ENCODE measurements around the gene GRK6.

The GRK6 gene

DNA sequence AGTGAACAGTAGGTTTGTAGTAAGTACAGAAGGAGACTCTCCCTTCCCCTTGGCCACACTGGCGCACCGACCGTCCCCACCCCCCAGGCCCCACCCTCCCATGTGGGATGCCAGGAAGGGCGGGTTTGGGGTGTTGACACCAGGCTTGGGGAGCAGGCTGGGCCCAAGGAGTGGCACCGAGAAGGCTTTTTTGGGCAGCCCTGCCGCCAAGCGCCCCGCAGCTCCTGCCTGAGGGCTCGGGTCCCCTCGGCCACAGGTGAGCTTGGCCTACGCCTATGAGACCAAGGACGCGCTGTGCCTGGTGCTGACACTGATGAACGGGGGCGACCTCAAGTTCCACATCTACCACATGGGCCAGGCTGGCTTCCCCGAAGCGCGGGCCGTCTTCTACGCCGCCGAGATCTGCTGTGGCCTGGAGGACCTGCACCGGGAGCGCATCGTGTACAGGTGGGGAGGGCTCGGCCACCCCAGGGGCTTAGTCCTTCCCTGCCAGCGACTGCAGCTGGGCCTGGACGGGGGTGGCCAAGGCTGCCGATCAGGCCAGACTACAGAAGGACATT lies 7.3 kb downstream of the GRK6 start:
- TF ChIP-seq FOXM1 (IDR thresholded peaks at IDR 0.05; ENCODE audit: borderline replicate concordance, low read depth) (no peak), CREB1 (IDR thresholded peaks at IDR 0.05; ENCODE audit: low read depth) (no peak), ZBTB7A (IDR thresholded peaks at IDR 0.05; ENCODE audit: low read depth) (no peak), CEBPB (IDR thresholded peaks at IDR 0.05) (no peak), TEAD4 (IDR thresholded peaks at IDR 0.05) (no peak)

DNA sequence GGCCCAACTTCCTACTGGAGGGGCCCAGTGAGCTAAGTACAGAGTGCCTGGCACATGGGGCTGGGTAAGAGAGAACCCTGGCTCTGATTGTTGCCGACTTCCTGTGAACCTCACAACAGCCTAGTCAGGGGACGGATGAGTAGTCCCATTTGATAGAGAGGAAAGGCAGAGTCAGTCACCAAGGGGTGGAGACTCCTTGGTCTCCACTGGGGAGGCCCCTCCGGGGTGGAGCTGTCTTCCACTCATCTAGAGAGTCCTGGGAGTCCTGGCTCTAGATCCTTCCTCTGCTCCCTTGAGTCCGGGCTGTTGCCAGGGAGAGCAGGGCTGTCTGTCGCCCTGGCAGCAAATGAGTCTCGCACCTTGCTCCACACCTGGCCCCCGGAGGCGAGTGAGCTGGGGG lies 8.0 kb downstream of the GRK6 start:
- TF ChIP-seq NFIC (IDR thresholded peaks at IDR 0.05) (no peak), RAD21 (IDR thresholded peaks at IDR 0.05; ENCODE audit: low read depth) (no peak), CREB1 (IDR thresholded peaks at IDR 0.05; ENCODE audit: low read depth) (no peak), ZBTB7A (IDR thresholded peaks at IDR 0.05; ENCODE audit: low read depth) (no peak), FOXM1 (IDR thresholded peaks at IDR 0.05; ENCODE audit: borderline replicate concordance, low read depth) (no peak), TEAD4 (IDR thresholded peaks at IDR 0.05) (no peak), YY1 (IDR thresholded peaks at IDR 0.05; ENCODE audit: low read depth) (no peak), EGR1 (IDR thresholded peaks at IDR 0.05) (no peak), EP300 (IDR thresholded peaks at IDR 0.05; ENCODE audit: borderline replicate concordance) (no peak), TCF12 (IDR thresholded peaks at IDR 0.05; ENCODE audit: low read depth) (no peak), TAF1 (IDR thresholded peaks at IDR 0.05; ENCODE audit: low read depth) (no peak), CEBPB (IDR thresholded peaks at IDR 0.05) (no peak)
- TF ChIP-seq, protein P1, sequence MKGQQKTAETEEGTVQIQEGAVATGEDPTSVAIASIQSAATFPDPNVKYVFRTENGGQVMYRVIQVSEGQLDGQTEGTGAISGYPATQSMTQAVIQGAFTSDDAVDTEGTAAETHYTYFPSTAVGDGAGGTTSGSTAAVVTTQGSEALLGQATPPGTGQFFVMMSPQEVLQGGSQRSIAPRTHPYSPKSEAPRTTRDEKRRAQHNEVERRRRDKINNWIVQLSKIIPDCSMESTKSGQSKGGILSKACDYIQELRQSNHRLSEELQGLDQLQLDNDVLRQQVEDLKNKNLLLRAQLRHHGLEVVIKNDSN (IDR thresholded peaks at IDR 0.05) = no peak
- TF ChIP-seq, protein P2, sequence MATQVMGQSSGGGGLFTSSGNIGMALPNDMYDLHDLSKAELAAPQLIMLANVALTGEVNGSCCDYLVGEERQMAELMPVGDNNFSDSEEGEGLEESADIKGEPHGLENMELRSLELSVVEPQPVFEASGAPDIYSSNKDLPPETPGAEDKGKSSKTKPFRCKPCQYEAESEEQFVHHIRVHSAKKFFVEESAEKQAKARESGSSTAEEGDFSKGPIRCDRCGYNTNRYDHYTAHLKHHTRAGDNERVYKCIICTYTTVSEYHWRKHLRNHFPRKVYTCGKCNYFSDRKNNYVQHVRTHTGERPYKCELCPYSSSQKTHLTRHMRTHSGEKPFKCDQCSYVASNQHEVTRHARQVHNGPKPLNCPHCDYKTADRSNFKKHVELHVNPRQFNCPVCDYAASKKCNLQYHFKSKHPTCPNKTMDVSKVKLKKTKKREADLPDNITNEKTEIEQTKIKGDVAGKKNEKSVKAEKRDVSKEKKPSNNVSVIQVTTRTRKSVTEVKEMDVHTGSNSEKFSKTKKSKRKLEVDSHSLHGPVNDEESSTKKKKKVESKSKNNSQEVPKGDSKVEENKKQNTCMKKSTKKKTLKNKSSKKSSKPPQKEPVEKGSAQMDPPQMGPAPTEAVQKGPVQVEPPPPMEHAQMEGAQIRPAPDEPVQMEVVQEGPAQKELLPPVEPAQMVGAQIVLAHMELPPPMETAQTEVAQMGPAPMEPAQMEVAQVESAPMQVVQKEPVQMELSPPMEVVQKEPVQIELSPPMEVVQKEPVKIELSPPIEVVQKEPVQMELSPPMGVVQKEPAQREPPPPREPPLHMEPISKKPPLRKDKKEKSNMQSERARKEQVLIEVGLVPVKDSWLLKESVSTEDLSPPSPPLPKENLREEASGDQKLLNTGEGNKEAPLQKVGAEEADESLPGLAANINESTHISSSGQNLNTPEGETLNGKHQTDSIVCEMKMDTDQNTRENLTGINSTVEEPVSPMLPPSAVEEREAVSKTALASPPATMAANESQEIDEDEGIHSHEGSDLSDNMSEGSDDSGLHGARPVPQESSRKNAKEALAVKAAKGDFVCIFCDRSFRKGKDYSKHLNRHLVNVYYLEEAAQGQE (IDR thresholded peaks at IDR 0.05; ENCODE audit: low read depth) = no peak
- TF ChIP-seq, protein P3, sequence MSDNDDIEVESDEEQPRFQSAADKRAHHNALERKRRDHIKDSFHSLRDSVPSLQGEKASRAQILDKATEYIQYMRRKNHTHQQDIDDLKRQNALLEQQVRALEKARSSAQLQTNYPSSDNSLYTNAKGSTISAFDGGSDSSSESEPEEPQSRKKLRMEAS (IDR thresholded peaks at IDR 0.05) = no peak

DNA sequence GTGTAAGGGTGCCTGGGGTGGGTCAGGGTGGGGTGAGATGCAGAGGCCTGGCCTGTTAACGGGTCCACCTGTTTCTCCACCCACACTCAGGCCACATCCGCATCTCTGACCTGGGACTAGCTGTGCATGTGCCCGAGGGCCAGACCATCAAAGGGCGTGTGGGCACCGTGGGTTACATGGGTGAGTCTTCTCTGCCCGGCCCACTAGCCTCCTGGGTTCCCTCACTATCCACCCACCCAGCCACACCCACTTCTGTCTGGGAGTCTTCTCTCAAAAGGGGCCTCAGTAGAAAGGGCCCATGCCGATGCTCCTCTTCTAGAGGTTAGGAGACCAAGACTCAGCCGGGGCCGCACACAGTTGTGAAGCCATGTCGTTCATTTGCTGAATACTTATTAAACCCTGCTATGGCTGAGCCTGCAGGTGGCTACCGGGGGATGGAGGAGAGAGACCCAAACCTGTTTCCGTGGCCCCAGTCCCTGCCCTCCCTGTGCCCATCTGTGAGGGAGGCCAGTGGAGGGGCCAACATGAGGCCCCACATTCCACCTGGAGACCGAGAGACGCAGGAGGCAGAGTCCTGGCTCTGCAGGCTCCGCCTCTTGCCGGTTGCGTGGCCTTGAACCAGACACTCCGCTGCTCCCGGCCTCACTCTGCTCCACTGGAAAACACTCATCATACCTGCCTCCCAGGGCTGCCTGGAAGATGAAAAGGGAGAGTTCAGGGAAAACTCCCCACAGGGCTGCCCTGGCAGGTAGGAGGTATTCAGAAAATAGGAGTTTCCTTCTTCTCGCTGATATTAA lies 8.7 kb downstream of the GRK6 start:
- no peak for TF ChIP-seq YY1 (IDR thresholded peaks at IDR 0.05; ENCODE audit: low read depth)
- TF ChIP-seq, protein P3 (IDR thresholded peaks at IDR 0.05) = no peak

DNA sequence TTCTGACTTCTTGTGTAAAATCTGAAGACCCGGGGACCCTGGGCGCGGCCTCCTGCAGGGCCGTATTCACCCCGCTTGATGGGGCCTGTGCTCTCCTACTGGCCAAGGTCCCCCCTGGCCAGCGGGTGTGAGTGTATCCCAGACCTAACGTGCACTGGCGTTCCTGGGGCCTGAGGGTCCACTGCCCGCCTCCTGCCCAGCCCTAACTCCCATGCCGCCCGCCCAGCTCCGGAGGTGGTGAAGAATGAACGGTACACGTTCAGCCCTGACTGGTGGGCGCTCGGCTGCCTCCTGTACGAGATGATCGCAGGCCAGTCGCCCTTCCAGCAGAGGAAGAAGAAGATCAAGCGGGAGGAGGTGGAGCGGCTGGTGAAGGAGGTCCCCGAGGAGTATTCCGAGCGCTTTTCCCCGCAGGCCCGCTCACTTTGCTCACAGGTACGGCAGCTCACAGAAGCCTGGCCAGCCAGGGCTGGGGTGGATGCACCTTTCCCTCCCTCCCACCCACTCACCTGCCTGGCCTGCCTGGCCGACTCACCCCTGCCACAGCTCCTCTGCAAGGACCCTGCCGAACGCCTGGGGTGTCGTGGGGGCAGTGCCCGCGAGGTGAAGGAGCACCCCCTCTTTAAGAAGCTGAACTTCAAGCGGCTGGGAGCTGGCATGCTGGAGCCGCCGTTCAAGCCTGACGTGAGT lies 9.5 kb downstream of the GRK6 start:
- no peak for TF ChIP-seq NFIC (IDR thresholded peaks at IDR 0.05)
- TF ChIP-seq, protein P2 (IDR thresholded peaks at IDR 0.05; ENCODE audit: low read depth) = no peak
- TF ChIP-seq EGR1 (IDR thresholded peaks at IDR 0.05) = no peak
- TF ChIP-seq TCF12 (IDR thresholded peaks at IDR 0.05; ENCODE audit: low read depth) = no peak
- no peak for TF ChIP-seq EP300 (IDR thresholded peaks at IDR 0.05; ENCODE audit: borderline replicate concordance)
- no peak for TF ChIP-seq RAD21 (IDR thresholded peaks at IDR 0.05; ENCODE audit: low read depth)
- TF ChIP-seq CREB1 (IDR thresholded peaks at IDR 0.05; ENCODE audit: low read depth) = no peak
- TF ChIP-seq YY1 (IDR thresholded peaks at IDR 0.05; ENCODE audit: low read depth) = no peak
- TF ChIP-seq ZBTB7A (IDR thresholded peaks at IDR 0.05; ENCODE audit: low read depth) = no peak
- no peak for TF ChIP-seq TAF1 (IDR thresholded peaks at IDR 0.05; ENCODE audit: low read depth)
- TF ChIP-seq, protein P3 (IDR thresholded peaks at IDR 0.05) = no peak
- no peak for TF ChIP-seq CEBPB (IDR thresholded peaks at IDR 0.05)
- TF ChIP-seq, protein P1 (IDR thresholded peaks at IDR 0.05) = no peak
- TF ChIP-seq TEAD4 (IDR thresholded peaks at IDR 0.05) = no peak

DNA sequence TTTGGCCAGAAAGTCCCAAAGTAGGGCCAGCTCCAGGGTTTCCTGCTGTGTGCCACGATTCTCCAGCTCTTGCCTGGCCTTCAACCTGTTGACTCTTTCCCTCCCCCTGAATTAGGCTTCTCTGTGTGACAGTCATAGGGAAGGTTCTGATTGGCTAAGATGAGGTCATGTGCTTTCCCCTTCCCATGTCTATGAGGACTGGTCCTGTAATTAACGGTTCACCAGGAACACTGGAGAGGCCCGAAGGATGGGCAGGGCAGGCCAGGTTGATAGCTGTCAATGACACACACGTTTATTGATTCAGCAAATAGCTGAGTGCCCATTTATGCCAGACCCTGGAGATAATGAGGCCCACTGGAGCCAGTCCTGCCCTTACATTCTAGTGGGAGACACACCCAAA lies 11.1 kb downstream of the GRK6 start:
- TF ChIP-seq, protein P3 (IDR thresholded peaks at IDR 0.05) = no peak
- TF ChIP-seq EP300 (IDR thresholded peaks at IDR 0.05; ENCODE audit: borderline replicate concordance) (no peak), YY1 (IDR thresholded peaks at IDR 0.05; ENCODE audit: low read depth) (no peak)
- TF ChIP-seq, protein P1 (IDR thresholded peaks at IDR 0.05) = peak; percentile 74

Data from Ishikawa (cell line).